HepG2 (cell line): ENCODE measurements around the gene RBCK1. TPM values are rescaled to one million over a fixed set of nuclear protein-coding genes. Genes with fewer than 3 reads are reported as not detected.
A peak's percentile ranks its signal among the peaks of the same experiment; 100 is the strongest.

Experiments
- CCAR2 ChIP-seq: fragments of 200-400 bp; formaldehyde crosslinking; optimal IDR thresholded peaks from 2 replicates; pipeline ENCODE3; 2018; ENCODE audit warnings: low read depth, mild to moderate bottlenecking, low read length, moderate library complexity
- CCDC6 ChIP-seq: sonication (generic); formaldehyde crosslinking; IDR thresholded peaks from 2 replicates; pipeline ENCODE4 v1.8.1; 2022; ENCODE audit warnings: mild to moderate bottlenecking, missing genetic modification reagents, moderate library complexity
- DNMT3B ChIP-seq: conservative IDR thresholded peaks from 2 replicates; pipeline ENCODE4 v1.6.1; 2016; ENCODE audit warnings: missing biosample characterization, control low read depth
- EED ChIP-seq: sonication (generic); formaldehyde crosslinking; IDR thresholded peaks from 2 replicates; pipeline ENCODE4 v1.5.0; 2020; ENCODE audit warnings: mild to moderate bottlenecking, missing genetic modification reagents
- GATAD2A ChIP-seq: IDR thresholded peaks from 2 replicates; pipeline ENCODE4 v1.6.1; 2016
- KLF16 ChIP-seq, 2 experiments: sonication (generic) in 1 of 2; formaldehyde crosslinking in 1 of 2; IDR thresholded peaks; 2 replicates each; pipeline versions ENCODE4 v1.6.1 to v1.8.0; 2016 to 2023; ENCODE audit warnings: missing genetic modification reagents in 2 of 2, missing compliant biosample characterization in 1 of 2
- MEF2D ChIP-seq: sonication (generic); formaldehyde crosslinking; IDR thresholded peaks from 2 replicates; pipeline ENCODE4 v1.5.1; 2020; ENCODE audit warnings: mild to moderate bottlenecking, missing genetic modification reagents
- MXD4 ChIP-seq: IDR thresholded peaks from 2 replicates; pipeline ENCODE4 v1.6.1; 2016; ENCODE audit warnings: mild to moderate bottlenecking, missing biosample characterization, missing genetic modification reagents
- REPIN1 ChIP-seq: sonication (generic); formaldehyde crosslinking; IDR thresholded peaks from 2 replicates; pipeline ENCODE4 v1.8.0; 2022; ENCODE audit warnings: missing genetic modification reagents, low read depth, mild to moderate bottlenecking, borderline replicate concordance
- SMAD3 ChIP-seq: sonication (generic); formaldehyde crosslinking; IDR thresholded peaks from 2 replicates; pipeline ENCODE4 v1.4.0; 2020; ENCODE audit warnings: missing genetic modification reagents
- SMC3 ChIP-seq: IDR thresholded peaks from 2 replicates; pipeline ENCODE4 v1.6.1; 2011; ENCODE audit warnings: low read length, improper control_type of control experiment
- TCF12 ChIP-seq, 2 experiments: fragments of 450-650 bp in 1 of 2; sonication (generic) in 1 of 2; formaldehyde crosslinking in 1 of 2; IDR thresholded peaks; 2 replicates each; pipeline versions ENCODE4 v1.6.1 to v1.8.0; 2017 to 2022; ENCODE audit warnings: antibody characterized with exemption in 1 of 2, mild to moderate bottlenecking in 1 of 2, missing genetic modification reagents in 1 of 2, moderate library complexity in 1 of 2
- THYN1 ChIP-seq: sonication (generic); formaldehyde crosslinking; IDR thresholded peaks from 2 replicates; pipeline ENCODE4 v1.8.1; 2023; ENCODE audit warnings: low read depth, mild to moderate bottlenecking, moderate library complexity, missing genetic modification reagents, borderline replicate concordance
- ZBTB8A ChIP-seq: sonication (generic); formaldehyde crosslinking; IDR thresholded peaks from 2 replicates; pipeline ENCODE4 v1.4.0; 2020; ENCODE audit warnings: mild to moderate bottlenecking, low read depth, missing genetic modification reagents, borderline replicate concordance
- ZMYM2 ChIP-seq: sonication (generic); formaldehyde crosslinking; IDR thresholded peaks from 2 replicates; pipeline ENCODE4 v1.8.0; 2022; ENCODE audit warnings: mild to moderate bottlenecking, missing genetic modification reagents
- ZNF138 ChIP-seq: sonication (generic); formaldehyde crosslinking; IDR thresholded peaks from 2 replicates; pipeline ENCODE4 v1.5.0; 2020; ENCODE audit warnings: mild to moderate bottlenecking, low read depth, missing genetic modification reagents
- ZNF331 ChIP-seq: sonication (generic); formaldehyde crosslinking; IDR thresholded peaks from 2 replicates; pipeline ENCODE4 v1.4.0; 2020; ENCODE audit warnings: missing genetic modification reagents
- ZNF589 ChIP-seq: sonication (generic); formaldehyde crosslinking; conservative IDR thresholded peaks from 2 replicates; pipeline ENCODE4 v1.8.0; 2022; ENCODE audit warnings: mild to moderate bottlenecking, moderate library complexity, missing genetic modification reagents
- polyA plus RNA-seq, 8 experiments: library from polyadenylated mRNA; depleted of rRNA in 3 of 8; stranded (reverse) in 7 of 8; unstranded in 1 of 8; fragments of >200 nt; fragmentation: Illumina TruSeq in 4 of 8; extraction: Trizol in 4 of 8; gene quantifications; 2 replicates each; pipeline versions ENCODE4 v1.2.1 to v1.2.3, GENCODE V29; 2011 to 2016; ENCODE audit warnings: low read depth in 4 of 8, missing spikeins in 1 of 8, mixed read lengths in 1 of 8; ENCODE audit not compliant: insufficient read depth in 1 of 8
- total RNA-seq, 5 experiments: library from RNA; depleted of rRNA; stranded (reverse); fragments of >200 nt; fragmentation: Illumina TruSeq; extraction: Trizol; gene quantifications; 2 replicates each; pipeline ENCODE4 v1.2.3, GENCODE V29; 2016; ENCODE audit warnings: low read depth in 1 of 5
- TF ChIP-seq, protein P1 (sequence below), 2 experiments: sonication (generic) in 1 of 2; formaldehyde crosslinking in 1 of 2; IDR thresholded peaks; 2 replicates each; pipeline versions ENCODE4 v1.4.0 to v1.6.1; 2018 to 2020; ENCODE audit warnings: missing genetic modification reagents in 2 of 2, borderline replicate concordance in 1 of 2, low read depth in 1 of 2, mild to moderate bottlenecking in 1 of 2, missing biosample characterization in 1 of 2
- TF ChIP-seq, protein P2 (sequence below): sonication (generic); formaldehyde crosslinking; IDR thresholded peaks from 2 replicates; pipeline ENCODE4 v1.5.0; 2020; ENCODE audit warnings: mild to moderate bottlenecking, missing genetic modification reagents

The RBCK1 gene
- total and polyA plus RNA-seq, 2 of the 13 experiments (the other 11 are each of a cell fraction or from before 2014, with no cell fraction given): 149 to 215 TPM

DNA sequence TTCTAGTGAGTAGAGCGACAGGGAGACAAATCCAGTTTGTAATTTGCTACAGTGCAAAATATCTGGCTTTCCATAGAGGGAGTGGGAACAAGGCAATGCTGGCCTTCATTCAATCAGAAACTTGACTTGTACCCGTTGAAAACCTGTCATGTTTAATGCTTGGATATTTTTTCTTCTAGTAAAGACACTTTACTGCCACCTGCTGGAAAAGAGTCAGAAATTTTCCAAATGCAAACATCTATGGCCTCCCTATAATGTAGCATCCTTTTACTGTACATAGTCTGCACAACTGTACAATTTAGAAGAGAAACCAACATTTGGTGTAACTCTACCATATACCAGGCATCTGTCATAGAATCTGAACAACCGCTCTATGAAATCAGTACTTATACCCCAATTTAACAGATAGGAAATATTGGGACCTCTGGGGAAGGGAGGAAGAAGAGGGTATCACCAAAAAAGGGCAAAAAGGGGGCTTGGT is 70.9 kb downstream of the RBCK1 start (continued):
- TF ChIP-seq EED (no peak), CCAR2 (no peak), SMAD3 (CRISPR knock-in tag) (peak; percentile 44; the same call in 1 of the 2 replicates), THYN1 (peak; percentile 88; the same call in 1 of the 2 replicates), ZNF331 (CRISPR knock-in tag) (0 out of 2 replicates have a peak, but pooled peaks have one; percentile 16), MXD4 (peak; percentile 64; the same call in 1 of the 2 replicates), GATAD2A (peak; percentile 40; the same call in 1 of the 2 replicates), ZMYM2 (CRISPR knock-in tag) (0 out of 2 replicates have a peak, but pooled peaks have one; percentile 36), SMC3 (peak; percentile 85), ZBTB8A (CRISPR knock-in tag) (no peak), REPIN1 (CRISPR knock-in tag) (peak; percentile 58; the same call in 1 of the 2 replicates), DNMT3B (CRISPR knock-in tag) (0 out of 2 replicates have a peak, but pooled peaks have one; percentile 77), ZNF138 (CRISPR knock-in tag) (no peak), ZNF589 (CRISPR knock-in tag) (no peak), MEF2D (CRISPR knock-in tag) (no peak), KLF16 (CRISPR knock-in tag; IDR thresholded peaks at IDR 0.05) (peak in 1 of 2 experiments; percentile 63; a peak in 1 of 4 replicates), TCF12 (IDR thresholded peaks at IDR 0.05) (no peak), TCF12 (CRISPR knock-in tag; IDR thresholded peaks at IDR 0.05) (no peak), CCDC6 (CRISPR knock-in tag) (no peak)
- TF ChIP-seq, protein P1, sequence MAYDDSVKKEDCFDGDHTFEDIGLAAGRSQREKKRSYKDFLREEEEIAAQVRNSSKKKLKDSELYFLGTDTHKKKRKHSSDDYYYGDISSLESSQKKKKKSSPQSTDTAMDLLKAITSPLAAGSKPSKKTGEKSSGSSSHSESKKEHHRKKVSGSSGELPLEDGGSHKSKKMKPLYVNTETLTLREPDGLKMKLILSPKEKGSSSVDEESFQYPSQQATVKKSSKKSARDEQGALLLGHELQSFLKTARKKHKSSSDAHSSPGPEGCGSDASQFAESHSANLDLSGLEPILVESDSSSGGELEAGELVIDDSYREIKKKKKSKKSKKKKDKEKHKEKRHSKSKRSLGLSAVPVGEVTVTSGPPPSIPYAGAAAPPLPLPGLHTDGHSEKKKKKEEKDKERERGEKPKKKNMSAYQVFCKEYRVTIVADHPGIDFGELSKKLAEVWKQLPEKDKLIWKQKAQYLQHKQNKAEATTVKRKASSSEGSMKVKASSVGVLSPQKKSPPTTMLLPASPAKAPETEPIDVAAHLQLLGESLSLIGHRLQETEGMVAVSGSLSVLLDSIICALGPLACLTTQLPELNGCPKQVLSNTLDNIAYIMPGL (CRISPR knock-in tag; IDR thresholded peaks at IDR 0.05; ENCODE audit: borderline replicate concordance in 1 of 2, low read depth in 1 of 2): peak in 1 of 2 experiments; percentile 66; a peak in 1 of 4 replicates
- TF ChIP-seq, protein P2, sequence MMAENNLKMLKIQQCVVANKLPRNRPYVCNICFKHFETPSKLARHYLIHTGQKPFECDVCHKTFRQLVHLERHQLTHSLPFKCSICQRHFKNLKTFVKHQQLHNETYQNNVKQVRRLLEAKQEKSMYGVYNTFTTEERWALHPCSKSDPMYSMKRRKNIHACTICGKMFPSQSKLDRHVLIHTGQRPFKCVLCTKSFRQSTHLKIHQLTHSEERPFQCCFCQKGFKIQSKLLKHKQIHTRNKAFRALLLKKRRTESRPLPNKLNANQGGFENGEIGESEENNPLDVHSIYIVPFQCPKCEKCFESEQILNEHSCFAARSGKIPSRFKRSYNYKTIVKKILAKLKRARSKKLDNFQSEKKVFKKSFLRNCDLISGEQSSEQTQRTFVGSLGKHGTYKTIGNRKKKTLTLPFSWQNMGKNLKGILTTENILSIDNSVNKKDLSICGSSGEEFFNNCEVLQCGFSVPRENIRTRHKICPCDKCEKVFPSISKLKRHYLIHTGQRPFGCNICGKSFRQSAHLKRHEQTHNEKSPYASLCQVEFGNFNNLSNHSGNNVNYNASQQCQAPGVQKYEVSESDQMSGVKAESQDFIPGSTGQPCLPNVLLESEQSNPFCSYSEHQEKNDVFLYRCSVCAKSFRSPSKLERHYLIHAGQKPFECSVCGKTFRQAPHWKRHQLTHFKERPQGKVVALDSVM (CRISPR knock-in tag): peak; percentile 23; the same call in 1 of the 2 replicates
